Neural crest cell (in vitro differentiated cells): ENCODE results near the gene TMX1. TPM values are rescaled to one million over a fixed set of nuclear protein-coding genes. Genes with fewer than 3 reads are reported as not detected.

Experiments
- DNase-seq: peaks from one replicate; pipeline ENCODE4 v3.0.0; 2021; ENCODE audit warnings: low read depth, mixed read lengths, low spot score
- H3K27ac Mint-ChIP-seq: one replicate; pipeline ENCODE4 v1.8.0; 2021; ENCODE audit warnings: mild to moderate bottlenecking, mixed read lengths; ENCODE audit not compliant: unreplicated experiment
- H3K27me3 Mint-ChIP-seq: 2 replicates; pipeline ENCODE4 v1.8.0; 2021; ENCODE audit warnings: low read depth, mild to moderate bottlenecking, mixed read lengths
- H3K36me3 Mint-ChIP-seq: 2 replicates; pipeline ENCODE4 v1.8.0; 2021; ENCODE audit warnings: low read depth, mild to moderate bottlenecking, mixed read lengths
- H3K4me1 Mint-ChIP-seq: 2 replicates; pipeline ENCODE4 v1.8.0; 2021; ENCODE audit warnings: mixed read lengths
- H3K4me3 Mint-ChIP-seq: one replicate; pipeline ENCODE4 v1.8.0; 2021; ENCODE audit warnings: mild to moderate bottlenecking, mixed read lengths
- H3K9me3 Mint-ChIP-seq: 2 replicates; pipeline ENCODE4 v1.8.0; 2021; ENCODE audit warnings: mixed read lengths
- CTCF ChIP-seq: fragments of 200-600 bp; sonication (generic); conservative IDR thresholded peaks from 2 replicates; pipeline ENCODE4 v1.5.0; 2021; ENCODE audit warnings: antibody characterized with exemption, mild to moderate bottlenecking
- total RNA-seq: library from RNA; stranded (reverse); gene quantifications from 2 replicates; pipeline ENCODE4 v1.2.1, GENCODE V29; 2021

TMX1 gene
- total RNA-seq, 1 donor from 2014 or later = 61.9 TPM

- TF ChIP-seq CTCF = no peak
- peaks cover 38% of the 10 kb centered on the region for H3K36me3 Mint-ChIP-seq
- no peak overlapping the region for H3K4me3 Mint-ChIP-seq
- H3K27ac Mint-ChIP-seq = no peak overlapping the region
- DNase-seq = no peak
- H3K4me1 Mint-ChIP-seq = peaks cover 18% of the 10 kb centered on the region
- peaks cover 6% of the 10 kb centered on the region for H3K9me3 Mint-ChIP-seq
- H3K27me3 Mint-ChIP-seq = no peaks in the 10 kb centered on the region
These were observed 18.7 kb downstream of the TMX1 start for GRCh38 chr14:51258788-51259187.

- DNase-seq = no peak
- Mint-ChIP-seq H3K36me3 (peaks cover 33% of the 10 kb centered on the region), H3K27ac (no peak overlapping the region), H3K4me3 (no peak overlapping the region), H3K4me1 (peaks cover 21% of the 10 kb centered on the region), H3K27me3 (no peaks in the 10 kb centered on the region), H3K9me3 (peaks cover 6% of the 10 kb centered on the region)
- no peak for TF ChIP-seq CTCF
These were observed 20.2 kb downstream of the TMX1 start for GRCh38 chr14:51260225-51260624.

DNA sequence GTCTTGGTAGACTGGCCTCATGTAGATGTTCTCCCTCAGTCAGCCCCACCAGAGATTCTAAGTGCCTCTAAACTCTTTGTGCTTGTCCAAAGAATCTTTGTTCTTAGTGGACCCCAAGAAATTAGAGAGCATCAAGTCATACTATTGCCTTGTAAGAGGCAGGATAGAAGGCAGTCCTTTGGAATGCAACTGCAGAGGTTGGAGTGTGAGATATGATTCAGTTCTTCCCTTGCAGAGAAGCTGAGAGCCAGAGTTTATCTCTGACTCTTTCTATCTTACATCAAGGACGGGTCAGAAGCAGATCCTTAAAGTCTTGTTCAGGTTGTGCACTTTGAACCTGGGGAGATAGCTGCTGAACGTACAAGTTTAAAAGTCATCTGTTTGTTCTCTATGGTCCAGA lies 21.1 kb downstream of the TMX1 start:
- Mint-ChIP-seq H3K4me1 (peaks cover 21% of the 10 kb centered on the region), H3K4me3 (no peak overlapping the region), H3K27me3 (no peaks in the 10 kb centered on the region), H3K36me3 (peaks cover 30% of the 10 kb centered on the region), H3K27ac (no peak overlapping the region), H3K9me3 (peaks cover 6% of the 10 kb centered on the region)
- no peak for TF ChIP-seq CTCF
- no peak for DNase-seq

- Mint-ChIP-seq H3K27me3 (no peaks in the 10 kb centered on the region), H3K27ac (no peak overlapping the region), H3K36me3 (peaks cover 24% of the 10 kb centered on the region), H3K9me3 (peaks cover 6% of the 10 kb centered on the region), H3K4me1 (peaks cover 21% of the 10 kb centered on the region), H3K4me3 (no peak overlapping the region)
- TF ChIP-seq CTCF = no peak
- DNase-seq = no peak
These were observed 22.8 kb downstream of the TMX1 start for GRCh38 chr14:51262868-51263267.

DNA sequence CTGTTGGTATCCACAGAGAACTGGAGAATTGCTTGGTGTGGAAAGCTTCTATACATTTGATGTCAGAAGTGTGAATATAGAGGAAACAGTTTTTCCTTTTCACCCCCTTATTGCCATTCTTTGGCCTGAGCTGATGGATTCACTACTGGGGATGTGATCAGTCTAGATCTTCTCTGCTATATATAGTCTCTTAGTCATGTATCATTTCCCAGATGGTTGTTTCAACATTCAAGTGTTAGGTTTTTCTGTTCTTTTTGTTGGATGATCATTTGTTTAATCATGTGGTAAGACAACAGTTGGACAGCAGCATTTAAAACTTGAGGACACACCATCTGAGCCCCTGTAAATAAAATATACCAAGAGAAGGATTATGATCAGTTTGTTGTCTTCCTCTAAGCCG lies 29.6 kb downstream of the TMX1 start:
- DNase-seq = no peak
- Mint-ChIP-seq H3K27me3 (no peaks in the 10 kb centered on the region), H3K9me3 (peaks cover 2% of the 10 kb centered on the region), H3K36me3 (no peaks in the 10 kb centered on the region), H3K27ac (no peak overlapping the region), H3K4me1 (no peaks in the 10 kb centered on the region), H3K4me3 (no peak overlapping the region)
- TF ChIP-seq CTCF = no peak

DNA sequence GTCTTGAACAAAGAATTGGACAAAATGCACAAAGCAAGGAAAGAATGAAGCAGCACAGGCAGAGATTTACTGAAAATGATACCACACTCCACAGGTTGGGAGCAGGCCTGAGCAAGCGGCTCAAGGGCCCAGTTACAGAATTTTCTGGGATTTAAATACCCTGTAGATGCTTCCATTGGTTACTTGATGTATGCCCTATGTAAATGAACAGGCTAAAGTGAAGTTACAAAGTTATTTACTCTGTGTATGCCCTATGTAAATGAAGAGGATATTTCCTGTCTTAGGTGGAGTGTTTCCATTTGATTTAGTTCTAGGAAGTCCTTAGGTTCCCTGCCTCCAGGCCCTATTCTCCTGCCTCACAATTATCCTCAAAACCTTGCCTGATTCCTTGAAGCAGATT lies 36.6 kb downstream of the TMX1 start:
- Mint-ChIP-seq H3K27ac (no peak overlapping the region), H3K9me3 (peaks cover 2% of the 10 kb centered on the region), H3K4me3 (no peak overlapping the region), H3K36me3 (no peaks in the 10 kb centered on the region), H3K4me1 (no peaks in the 10 kb centered on the region), H3K27me3 (no peaks in the 10 kb centered on the region)
- DNase-seq = no peak
- TF ChIP-seq CTCF = no peak
